Right lobe of liver (tissue), 6 donors: Measurements from ENCODE around the gene TTLL3. TPM values are rescaled to one million over a fixed set of nuclear protein-coding genes. Genes with fewer than 3 reads are reported as not detected.
"Not testable (repeated sequence)": the region's sequence is repeated elsewhere in the genome, so short reads cannot be mapped to it uniquely, and the experiment has no call there.

Source experiments
- ATAC-seq, 4 donors: fragments of 200-7000 bp; cut with Tn5 transposase; one replicate each; pipeline ENCODE4 v1.9.1; 2020; ENCODE audit warnings: mild to moderate bottlenecking in 4 of 4, moderate library complexity in 4 of 4
- DNase-seq, 3 donors: peaks; one replicate each; pipeline ENCODE4 v3.0.0-alpha.2; 2020
- H3K27ac ChIP-seq, 3 donors: fragments of 200-600 bp; one replicate each; pipeline ENCODE4 v1.8.0; 2022
- H3K27me3 ChIP-seq, 2 donors: fragments of 200-600 bp; one replicate each; pipeline ENCODE4 v1.8.0; 2022
- H3K36me3 ChIP-seq, 4 donors: fragments of 200-600 bp; sonication (generic) in 1 of 4; one replicate each; pipeline versions ENCODE4 v1.5.1 to v1.8.0; 2017 to 2022; ENCODE audit warnings: control low read depth in 1 of 4
- H3K4me1 ChIP-seq, 4 donors: fragments of 200-600 bp; sonication (generic) in 1 of 4; one replicate each; pipeline versions ENCODE4 v1.5.1 to v1.8.0; 2017 to 2022; ENCODE audit warnings: control low read depth in 1 of 4
- H3K4me3 ChIP-seq, 3 donors: fragments of 200-600 bp; one replicate each; pipeline ENCODE4 v1.8.0; 2022
- H3K9me3 ChIP-seq, 4 donors: fragments of 200-600 bp; sonication (generic) in 1 of 4; one replicate each; pipeline versions ENCODE4 v1.5.1 to v1.8.0; 2017 to 2022; ENCODE audit warnings: control low read depth in 1 of 4
- POLR2A ChIP-seq: fragments of 450-650 bp; IDR thresholded peaks from one replicate; pipeline ENCODE4 v1.6.1; 2017; ENCODE audit warnings: antibody characterized with exemption, mild to moderate bottlenecking
- WGBS: methylation state at CpG from one replicate; pipeline ENCODE4 v1.1.6; 2018; ENCODE audit warnings: low coverage, low lambda C conversion rate; ENCODE audit not compliant: insufficient coverage; ENCODE audit errors: missing lambda C conversion rate; 5-methylcytosine and 5-hydroxymethylcytosine counted together
- intact Hi-C, 2 donors: fragments of 100-400 bp; cut with DNase I; formaldehyde crosslinking; loops; one replicate each; pipeline versions ENCODE4 v1.11.2 to v1.14.1; 2022
- total RNA-seq, 6 experiments: library from RNA; depleted of rRNA in 2 of 6; stranded (reverse); fragments of >200 nt in 2 of 6; fragmentation: NEBNext Ultra II Directional in 3 of 6; extraction: Animal tissue kit (Norgen Biotek cat#: 25700) in 3 of 6; gene quantifications; one replicate each; pipeline versions ENCODE4 v1.1.0 to v1.2.4, GENCODE V29; 2016 to 2023
- TF ChIP-seq, protein P1 (sequence below), 4 donors: fragments of 200-600 bp in 3 of 4; fragments of 450-650 bp in 1 of 4; IDR thresholded peaks; one replicate each; pipeline versions ENCODE4 v1.5.1 to v1.8.0; 2016 to 2022; ENCODE audit warnings: antibody characterized with exemption in 4 of 4, mild to moderate bottlenecking in 2 of 4
- donor health status: DM: no; HTN: yes; CAD: no.
- donor health status: DM: no; HTN: no; CAD: no.
- donor health status: DM: no; HTN: no; CAD: no.
- donor health status: DM: no; HTN: yes; CAD: no.
- donor health status: DM: no; HTN: yes; CAD: no.

TTLL3 gene
- total RNA-seq, 6 experiments from 2014 or later: 4.5 to 11.0 (median 8.6) TPM

DNA sequence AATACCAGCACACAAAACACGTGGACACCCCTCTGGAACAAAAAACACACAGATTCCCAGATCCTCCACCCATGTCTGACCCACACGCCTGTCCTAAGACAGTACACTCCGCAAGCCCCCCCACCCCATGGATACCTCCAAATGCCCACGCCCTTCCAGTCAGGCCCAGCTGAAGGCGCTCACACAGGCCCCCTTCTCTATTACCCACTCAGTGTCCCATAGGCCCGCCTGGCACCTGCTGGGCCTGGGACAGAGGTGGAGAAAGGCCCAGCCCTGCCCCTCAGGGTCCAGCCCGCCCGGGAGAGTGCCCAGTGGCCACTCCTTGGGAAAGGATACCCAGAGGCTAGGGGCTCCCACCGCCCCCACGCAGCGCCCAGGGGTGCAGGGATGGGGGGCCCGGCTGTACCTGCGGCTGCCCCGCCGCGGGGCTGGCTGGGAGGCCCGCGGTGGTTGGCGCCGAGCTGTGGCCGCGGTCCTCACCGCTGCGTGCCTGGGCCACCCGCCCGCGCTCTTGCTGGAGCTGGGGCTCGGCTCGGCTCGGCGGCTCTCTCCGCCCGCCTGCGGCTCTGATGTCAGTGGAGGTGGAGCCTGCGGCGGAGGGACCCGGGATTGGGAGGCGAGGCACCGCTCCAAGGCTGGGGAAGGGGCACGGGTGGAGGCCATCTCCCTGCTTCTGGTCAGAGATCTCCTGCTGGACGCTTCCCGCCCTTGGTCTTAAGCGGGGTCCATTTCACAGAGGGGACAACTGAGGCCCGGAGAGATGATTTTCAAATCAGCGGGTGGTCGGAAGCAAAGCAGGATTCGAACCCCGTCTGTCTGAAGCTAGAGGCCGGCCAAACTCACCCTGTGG lies 40.4 kb upstream of the TTLL3 start, which contains the start of gene CAMK1:
Gene CAMK1 (minus strand): TSS at position 522 of the 850 bp plus-strand sequence. CDS start 2,198 bp downstream, outside the sequence.
- ATAC-seq (peak; percentile 90 to 95 (median 93)), DNase-seq (peak; percentile 91 to 92 (median 92))
- H3K27ac ChIP-seq: peak within 1 kb of the TSS; percentile 81 to 84 (median 81)
- H3K9me3 ChIP-seq: no peaks in the 10 kb centered on the region
- no peaks in the 10 kb centered on the region for H3K27me3 ChIP-seq
- peaks cover 0 to 18% (median 4%) of the 10 kb centered on the region in 4 donors for H3K4me1 ChIP-seq
- peak; percentile 94 for TF ChIP-seq POLR2A
- TF ChIP-seq, protein P1, sequence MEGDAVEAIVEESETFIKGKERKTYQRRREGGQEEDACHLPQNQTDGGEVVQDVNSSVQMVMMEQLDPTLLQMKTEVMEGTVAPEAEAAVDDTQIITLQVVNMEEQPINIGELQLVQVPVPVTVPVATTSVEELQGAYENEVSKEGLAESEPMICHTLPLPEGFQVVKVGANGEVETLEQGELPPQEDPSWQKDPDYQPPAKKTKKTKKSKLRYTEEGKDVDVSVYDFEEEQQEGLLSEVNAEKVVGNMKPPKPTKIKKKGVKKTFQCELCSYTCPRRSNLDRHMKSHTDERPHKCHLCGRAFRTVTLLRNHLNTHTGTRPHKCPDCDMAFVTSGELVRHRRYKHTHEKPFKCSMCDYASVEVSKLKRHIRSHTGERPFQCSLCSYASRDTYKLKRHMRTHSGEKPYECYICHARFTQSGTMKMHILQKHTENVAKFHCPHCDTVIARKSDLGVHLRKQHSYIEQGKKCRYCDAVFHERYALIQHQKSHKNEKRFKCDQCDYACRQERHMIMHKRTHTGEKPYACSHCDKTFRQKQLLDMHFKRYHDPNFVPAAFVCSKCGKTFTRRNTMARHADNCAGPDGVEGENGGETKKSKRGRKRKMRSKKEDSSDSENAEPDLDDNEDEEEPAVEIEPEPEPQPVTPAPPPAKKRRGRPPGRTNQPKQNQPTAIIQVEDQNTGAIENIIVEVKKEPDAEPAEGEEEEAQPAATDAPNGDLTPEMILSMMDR (IDR thresholded peaks at IDR 0.05): no peak
- 8% methylated on average over 14 of the region's 49 CpGs for WGBS
- peaks cover 0 to 9% (median 4%) of the 10 kb centered on the region in 4 donors for H3K36me3 ChIP-seq
- peak within 1 kb of the TSS; percentile 65 to 95 (median 77) for H3K4me3 ChIP-seq
- intact Hi-C loops: no loop called here

DNA sequence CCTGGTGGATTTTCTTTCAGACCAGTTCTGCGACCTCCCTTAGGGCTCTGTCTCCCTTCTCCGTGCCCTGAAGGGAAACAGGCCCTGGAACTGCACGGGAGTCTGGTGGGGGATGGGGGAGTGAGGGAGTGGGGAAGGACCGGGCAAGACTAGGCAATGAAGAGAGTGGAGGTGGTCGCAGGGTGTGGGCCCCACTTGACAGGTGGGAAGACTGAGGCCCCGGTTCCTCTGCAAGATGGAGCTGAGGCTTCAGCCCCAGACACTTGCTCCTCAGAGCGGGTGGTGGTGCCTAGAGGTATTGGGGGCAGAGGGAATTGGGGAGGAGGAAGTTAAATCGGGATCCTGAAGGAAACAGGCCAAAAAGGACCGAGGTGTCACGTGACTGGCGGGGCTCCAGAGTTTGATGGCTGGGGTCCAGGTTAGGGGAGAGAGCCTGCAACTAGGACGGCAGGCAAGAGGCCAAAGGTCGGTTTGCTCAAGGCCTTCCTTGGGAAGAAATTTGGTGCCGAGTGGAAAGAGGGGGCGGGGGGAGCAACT lies 39.7 kb upstream of the TTLL3 start:
- ATAC-seq: peak; percentile 62 to 68 (median 65)
- Histone ChIP-seq H3K27ac (peak overlapping the region; percentile 81 to 84 (median 81)), H3K36me3 (peaks cover 0 to 9% (median 2%) of the 10 kb centered on the region in 4 donors), H3K27me3 (no peaks in the 10 kb centered on the region), H3K9me3 (no peaks in the 10 kb centered on the region), H3K4me1 (peaks cover 0 to 18% (median 4%) of the 10 kb centered on the region in 4 donors), H3K4me3 (peak overlapping the region; percentile 65 to 95 (median 77))
- TF ChIP-seq POLR2A: no peak
- TF ChIP-seq, protein P1 (IDR thresholded peaks at IDR 0.05): no peak
- intact Hi-C loops: no loop called here
- WGBS: 5% methylated on average over 13 of the region's 15 CpGs
- peak; percentile 93 to 99 (median 97) for DNase-seq

DNA sequence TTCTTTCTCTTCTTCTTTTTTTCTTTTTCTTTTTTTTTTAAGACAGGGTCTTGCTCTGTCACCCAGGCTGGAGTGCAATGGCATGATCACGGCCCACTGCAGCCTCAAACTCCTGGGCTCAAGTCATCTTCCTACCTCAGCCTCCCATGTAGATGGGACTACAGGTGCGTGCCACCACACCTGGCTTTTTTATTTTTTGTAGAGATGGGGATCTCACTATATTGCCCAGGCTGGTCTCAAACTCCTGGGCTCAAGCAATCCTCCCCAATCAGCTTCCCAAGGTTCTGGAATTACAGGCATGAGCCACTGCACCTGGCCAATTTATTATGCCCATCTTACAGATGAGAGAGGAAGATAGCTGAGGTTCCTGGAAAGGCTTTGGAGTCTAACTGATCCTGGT lies 39.1 kb upstream of the TTLL3 start:
- ATAC-seq, H3K9me3 ChIP-seq, intact Hi-C loops, DNase-seq, H3K27me3 ChIP-seq, H3K36me3 ChIP-seq: not testable (repeated sequence)
- Histone ChIP-seq H3K4me3 (peak overlapping the region in 2 of 3 donors; percentile 65 to 77), H3K27ac (peak overlapping the region in 2 of 3 donors; percentile 41 to 81), H3K4me1 (peaks cover 0 to 18% (median 4%) of the 10 kb centered on the region in 4 donors)
- WGBS: 50% methylated on average over 1 of the region's 2 CpGs

DNA sequence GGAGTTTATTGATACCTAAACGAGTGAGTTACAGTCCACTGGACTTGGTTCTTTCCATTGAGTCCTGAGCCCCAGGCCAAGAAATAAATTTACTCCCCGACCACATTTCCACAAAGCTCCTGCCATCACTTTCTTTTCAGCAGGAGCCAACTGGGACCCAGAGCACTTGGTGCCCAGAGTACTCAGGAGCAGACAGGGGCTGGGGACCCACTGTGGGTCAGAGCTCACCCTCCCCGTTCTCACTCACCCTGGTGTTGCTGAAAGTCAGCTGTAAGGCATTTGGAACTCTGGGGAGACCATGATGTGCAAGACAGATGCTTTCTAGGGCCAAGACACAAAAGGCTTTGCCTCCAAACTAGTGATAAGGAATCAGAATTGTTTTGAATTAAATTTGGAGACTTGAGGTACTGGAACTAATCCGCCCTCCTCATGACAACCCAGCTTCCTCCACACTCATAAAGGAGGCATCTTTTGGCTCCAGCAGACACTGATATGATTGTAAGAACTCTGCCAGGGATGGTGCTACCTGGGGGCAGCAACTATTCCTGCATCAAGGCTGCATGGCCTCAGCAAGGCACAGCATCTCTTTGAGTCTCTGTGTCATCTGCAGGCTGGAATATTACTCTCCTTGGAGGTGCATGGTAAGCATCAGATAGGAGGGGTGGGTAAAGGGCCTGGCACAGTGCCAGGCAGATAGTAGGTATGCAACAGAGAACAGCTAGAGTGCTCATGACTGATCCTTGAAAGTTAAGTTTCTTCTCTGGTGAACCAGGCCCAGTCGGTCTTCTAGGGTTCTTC lies 33.0 kb upstream of the TTLL3 start:
- 78% methylated on average over 5 of the region's 5 CpGs for WGBS
- Histone ChIP-seq H3K9me3 (no peaks in the 10 kb centered on the region), H3K27me3 (no peaks in the 10 kb centered on the region), H3K4me1 (peaks cover 0 to 19% (median 11%) of the 10 kb centered on the region in 4 donors), H3K27ac (no peak overlapping the region), H3K4me3 (no peak overlapping the region), H3K36me3 (peaks cover 0 to 6% (median 0%) of the 10 kb centered on the region in 4 donors)
- DNase-seq (no peak), ATAC-seq (no peak)
- intact Hi-C loops: no loop called here
- TF ChIP-seq, protein P1 (IDR thresholded peaks at IDR 0.05): no peak
- TF ChIP-seq POLR2A: no peak
